ENCODE results near the gene GINS2. TPM values are rescaled to one million over a fixed set of nuclear protein-coding genes. Genes with fewer than 3 reads are reported as not detected.

Gene GINS2
- total RNA-seq, 1 donor from 2014 or later: 53.7 TPM

DNA sequence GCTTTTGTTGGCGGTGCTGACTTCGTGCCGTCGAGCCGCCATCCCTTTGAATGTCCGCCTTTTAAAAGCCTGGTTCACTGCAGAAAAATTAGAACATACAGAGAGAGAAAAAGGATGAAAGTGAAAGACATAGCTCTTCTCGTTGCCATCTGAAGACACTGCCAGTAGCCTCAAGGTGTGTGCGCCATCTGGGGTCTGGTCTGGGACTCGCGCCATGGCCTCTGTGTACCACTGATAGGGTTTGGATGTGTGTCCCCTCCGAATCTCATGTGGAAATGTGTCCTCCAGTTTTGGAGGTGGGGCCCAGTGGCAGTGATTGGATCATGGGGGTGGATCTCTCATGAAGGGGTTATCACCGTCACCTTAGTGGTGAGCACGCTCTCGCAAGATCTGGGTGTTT, 60.1 kb downstream of the GINS2 start:
- intact Hi-C loops (cut with micrococcal nuclease): no loop called here

DNA sequence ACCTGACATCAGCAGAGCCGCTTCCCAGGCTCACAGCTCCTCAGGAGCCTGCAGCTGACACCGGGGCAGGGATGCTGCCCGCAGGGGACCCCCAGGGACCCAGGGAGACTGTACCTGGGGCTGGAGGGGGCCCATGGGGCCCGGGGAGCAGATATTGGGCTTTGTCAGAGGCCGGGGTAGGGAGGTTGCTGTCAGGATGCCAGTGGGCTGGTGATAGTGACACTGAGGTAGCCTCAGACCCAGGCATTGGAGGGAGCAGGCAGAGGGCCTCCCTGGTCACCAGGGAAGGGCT, 60.5 kb downstream of the GINS2 start:
- intact Hi-C loops (cut with micrococcal nuclease): no loop called here

DNA sequence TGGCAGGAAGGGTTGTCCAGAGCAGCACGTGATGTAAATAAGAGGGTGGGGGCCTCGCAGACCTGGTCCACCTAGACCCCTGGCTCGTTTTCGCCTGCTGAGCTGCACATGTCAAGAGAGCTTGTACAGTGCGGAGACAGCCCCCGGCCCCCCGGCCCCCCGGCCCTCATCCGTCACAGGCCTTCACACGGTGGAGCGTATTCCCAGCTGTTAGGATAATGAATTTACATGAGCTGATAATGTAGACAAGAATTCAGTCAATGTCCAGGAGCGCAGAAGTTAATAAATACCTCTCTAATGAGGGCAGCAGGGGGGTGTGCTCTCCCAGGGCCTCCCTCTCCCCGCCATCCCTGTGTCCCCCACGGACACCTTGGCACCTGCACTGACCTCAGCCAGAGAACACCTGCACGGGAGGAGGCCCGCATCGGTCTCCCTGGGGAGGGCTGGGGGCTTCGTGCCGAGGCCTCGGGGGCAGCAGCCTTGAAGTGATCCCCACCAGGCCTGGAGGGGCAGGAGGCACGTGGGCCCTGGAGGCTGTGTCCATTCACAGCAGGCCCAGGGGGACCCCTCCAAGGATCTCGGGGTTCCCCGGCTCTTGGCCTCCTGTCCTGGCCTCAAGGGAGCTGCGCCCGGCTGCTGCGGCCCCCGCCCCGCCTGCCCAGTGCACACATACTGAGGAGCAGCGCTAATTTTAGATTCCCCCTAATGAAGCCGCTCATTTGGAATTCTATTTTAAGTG, 61.1 kb downstream of the GINS2 start:
- intact Hi-C loops (cut with micrococcal nuclease): no loop called here

DNA sequence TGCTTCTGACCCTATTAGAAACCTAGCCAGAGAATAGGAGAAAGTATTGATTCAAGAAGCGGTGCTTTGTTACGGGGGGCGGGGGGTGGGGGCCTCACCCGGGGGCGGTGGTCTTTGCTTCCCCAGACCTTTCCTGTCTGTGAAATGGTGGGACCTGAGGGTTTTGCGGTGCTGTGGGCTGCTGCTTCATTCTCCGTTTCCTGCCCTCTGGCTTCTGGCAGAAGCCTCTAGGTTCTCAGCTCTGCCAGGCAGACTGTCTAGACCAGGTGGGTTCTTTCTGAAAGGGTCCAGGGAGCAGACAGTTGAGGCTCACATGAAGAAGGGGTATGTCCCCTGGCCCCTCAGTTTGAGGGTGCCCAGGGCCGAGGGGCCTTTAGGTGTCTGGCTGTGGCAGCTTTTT, 61.7 kb downstream of the GINS2 start:
- intact Hi-C loops (cut with micrococcal nuclease): no loop called here

Other genes starting within 250 kb of the GINS2 start
- 56.9 and 58.8 TPM in 2 replicates for gene GSE1, start 75.6 kb downstream of the GINS2 start, total RNA-seq
- 0.16 and 0.34 TPM in 2 replicates for gene C16orf74, start 62.1 kb upstream of the GINS2 start, total RNA-seq
- gene EMC8, start 110.6 kb upstream of the GINS2 start, total RNA-seq: 30.9 and 31.9 TPM in 2 replicates
- gene COX4I1, start 110.7 kb upstream of the GINS2 start, total RNA-seq: 434 and 448 TPM in 2 replicates
- gene IRF8, start 210.2 kb upstream of the GINS2 start, total RNA-seq: 5.1 and 6.9 TPM in 2 replicates